Measurements from ENCODE around the gene SLC25A28.

The SLC25A28 gene

GRCh38 chr10:99565166-99565565 lies 55.1 kb downstream of the SLC25A28 start:
- TF ChIP-seq CTCF (IDR thresholded peaks at IDR 0.05; ENCODE audit: insufficient read depth, low read depth, low read length, missing control alignments) = no peak
- H3K4me3 ChIP-seq (ENCODE audit: low read length) = no peak overlapping the region
- no peak for DNase-seq (ENCODE audit: low read depth)

GRCh38 chr10:99564361-99564760 lies 55.9 kb downstream of the SLC25A28 start:
- no peak overlapping the region for H3K4me3 ChIP-seq (ENCODE audit: low read length)
- no peak for DNase-seq (ENCODE audit: low read depth)
- no peak for TF ChIP-seq CTCF (IDR thresholded peaks at IDR 0.05; ENCODE audit: insufficient read depth, low read depth, low read length, missing control alignments)

- DNase-seq (ENCODE audit: low read depth) = no peak
- TF ChIP-seq CTCF (IDR thresholded peaks at IDR 0.05; ENCODE audit: insufficient read depth, low read depth, low read length, missing control alignments) = no peak
- H3K4me3 ChIP-seq (ENCODE audit: low read length) = no peak overlapping the region
These were observed 57.6 kb downstream of the SLC25A28 start for GRCh38 chr10:99562631-99563030.
